ENCODE results near the gene LCP2.
A peak's percentile ranks its signal among the peaks of the same experiment; 100 is the strongest.
"Not testable (repeated sequence)": the region's sequence is repeated elsewhere in the genome, so short reads cannot be mapped to it uniquely, and the experiment has no call there.

Gene LCP2

DNA sequence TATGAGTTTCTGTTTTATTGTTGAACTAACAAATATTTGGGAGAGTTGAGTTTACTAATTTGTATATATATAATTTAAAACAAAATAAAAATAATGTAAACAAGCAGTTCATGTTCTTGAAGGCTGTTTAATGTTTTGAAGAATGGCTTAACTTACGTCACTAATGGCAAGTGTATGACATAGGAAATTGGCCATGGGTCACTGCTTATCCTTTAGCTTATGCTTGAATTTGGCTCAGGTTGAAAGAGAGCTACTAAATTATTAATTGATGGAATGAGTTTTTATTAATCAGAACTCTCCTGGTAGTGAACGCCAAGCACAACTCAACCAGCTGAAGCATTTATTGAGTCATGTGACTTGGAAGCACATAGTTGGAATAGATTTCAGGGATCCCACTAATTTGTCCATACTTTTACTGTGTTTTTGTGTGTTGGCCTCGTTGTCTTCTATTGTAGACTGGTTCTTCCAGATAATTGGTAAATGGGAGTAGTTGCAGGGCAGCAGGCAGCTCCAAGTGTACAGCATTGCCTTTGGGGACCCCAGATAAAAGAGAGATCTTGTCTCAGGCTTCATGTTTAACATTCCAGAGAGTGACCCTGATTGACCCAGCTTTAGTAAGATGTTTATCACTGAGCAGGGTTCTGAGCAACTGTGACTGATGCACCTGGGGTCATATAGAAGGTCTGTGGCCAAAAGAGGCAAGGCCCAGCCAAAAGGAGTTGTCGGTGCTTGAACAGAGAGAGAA, 51.3 kb downstream of the LCP2 start:
- DNase-seq, result no peak

DNA sequence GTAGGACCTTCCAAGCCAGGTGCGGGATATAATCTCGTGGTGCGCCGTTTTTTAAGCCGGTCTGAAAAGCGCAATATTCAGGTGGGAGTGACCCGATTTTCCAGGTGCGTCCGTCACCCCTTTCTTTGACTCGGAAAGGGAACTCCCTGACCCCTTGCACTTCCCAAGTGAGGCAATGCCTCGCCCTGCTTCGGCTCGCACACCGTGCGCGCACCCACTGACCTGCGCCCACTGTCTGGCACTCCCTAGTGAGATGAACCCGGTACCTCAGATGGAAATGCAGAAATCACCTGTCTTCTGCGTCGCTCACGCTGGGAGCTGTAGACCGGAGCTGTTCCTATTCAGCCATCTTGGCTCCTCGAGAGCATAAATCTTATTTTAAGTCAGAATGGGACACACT, 52.1 kb downstream of the LCP2 start:
- not testable (repeated sequence) for DNase-seq

DNA sequence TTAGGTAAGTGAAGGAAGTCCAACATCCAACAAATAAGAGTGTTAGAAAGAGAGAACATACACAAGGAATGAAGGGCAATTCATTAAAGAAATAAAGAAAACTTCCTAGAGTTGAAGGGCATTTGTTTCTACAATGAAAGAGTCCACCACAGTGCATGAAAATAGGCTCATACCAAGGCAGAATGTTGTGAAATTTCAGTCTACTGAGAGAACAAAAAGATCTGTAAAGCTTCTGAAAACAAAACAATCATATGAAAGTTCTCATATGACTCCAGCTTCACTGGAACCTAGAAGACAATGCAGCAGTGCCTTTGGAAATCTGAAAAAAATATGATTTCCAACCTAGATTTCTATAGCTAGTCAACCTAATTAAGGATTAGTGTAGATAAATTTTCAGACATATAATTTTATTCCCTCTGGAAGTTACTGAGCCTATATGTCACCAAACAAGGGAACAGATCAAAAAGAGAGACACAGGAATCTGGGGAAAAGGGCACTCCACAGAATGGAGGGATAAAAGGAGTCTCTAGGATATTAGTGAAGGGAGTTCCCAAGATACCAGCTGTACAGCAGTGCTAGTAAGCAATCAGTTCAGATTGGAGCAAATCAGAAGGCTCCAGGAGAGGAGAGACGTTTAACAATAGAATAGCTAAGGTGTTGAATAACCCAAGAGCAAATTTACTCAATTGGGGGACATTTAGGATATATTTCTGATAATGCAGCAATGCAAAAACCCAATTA, 59.0 kb downstream of the LCP2 start:
- no peak for DNase-seq

DNA sequence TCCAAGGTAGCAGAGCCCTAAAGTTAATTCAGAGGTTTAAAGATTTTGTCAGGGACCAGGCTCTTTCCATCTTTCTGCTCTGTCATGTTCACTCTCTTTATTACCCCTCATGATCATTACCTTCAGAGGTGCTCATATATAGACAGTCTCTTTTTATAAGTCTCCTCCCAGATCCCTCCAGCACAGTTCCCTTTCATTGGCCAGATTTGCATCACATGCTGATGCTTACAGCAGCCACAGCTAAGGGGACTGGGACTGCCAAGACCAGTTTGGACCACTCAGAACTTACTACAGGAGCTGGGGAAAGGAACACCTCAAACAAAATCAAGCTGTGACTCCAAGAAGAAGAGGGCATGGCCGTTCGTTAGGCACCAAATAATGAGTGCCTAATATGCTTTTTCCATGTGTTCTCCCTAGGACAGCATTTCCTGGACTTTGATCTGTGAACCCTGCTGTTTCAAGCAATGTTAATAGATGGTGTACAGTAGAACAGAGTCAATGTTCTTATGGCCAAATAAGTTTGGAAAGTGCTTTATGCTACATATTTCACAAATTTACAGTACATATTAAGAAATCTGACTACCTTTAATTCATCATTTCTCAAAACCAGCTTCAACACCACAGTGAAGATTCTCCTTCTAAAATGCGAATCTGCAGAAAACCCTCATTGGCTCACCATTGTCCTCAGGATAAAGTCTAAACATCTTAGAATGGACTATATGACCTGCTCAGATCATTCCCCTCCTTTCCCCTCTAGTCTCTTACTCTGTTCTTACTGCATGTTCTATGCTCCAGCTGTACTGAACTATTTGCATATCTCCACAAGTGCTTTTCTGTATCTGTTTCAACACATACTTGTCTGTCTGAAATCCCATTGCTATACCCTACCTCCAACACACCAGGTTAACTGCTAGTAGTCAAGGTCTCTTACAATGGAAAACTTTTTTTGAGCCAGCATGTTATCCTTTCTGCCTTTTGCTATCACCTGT, 61.4 kb downstream of the LCP2 start:
- DNase-seq, result no peak

DNA sequence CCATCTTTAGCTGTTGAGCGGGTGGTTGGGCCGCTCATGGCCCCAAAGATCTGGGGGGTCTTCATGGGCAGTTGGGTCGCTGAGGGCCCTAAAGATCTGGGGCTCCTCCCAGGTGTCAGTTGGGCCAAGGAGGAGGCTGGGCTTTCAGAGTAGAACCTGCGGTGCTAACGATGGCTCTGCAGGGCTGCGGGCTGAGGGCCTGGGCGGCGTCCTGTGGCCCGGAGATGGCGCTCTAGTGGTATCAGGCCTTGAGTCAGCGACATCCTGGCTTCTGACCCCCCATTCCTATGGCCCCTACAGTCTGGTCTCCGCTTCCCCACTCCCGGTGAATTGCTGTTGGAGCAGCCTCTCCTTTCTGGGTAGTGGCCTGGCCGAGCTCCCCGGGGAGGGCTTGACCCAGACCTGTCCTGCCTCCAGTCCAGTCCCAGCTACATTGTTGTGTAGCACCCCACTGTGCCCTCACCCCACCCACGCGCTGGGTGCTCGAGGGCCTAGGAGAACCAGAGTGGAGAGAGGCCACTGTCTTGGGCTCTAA, 64.2 kb downstream of the LCP2 start:
- DNase-seq, result no peak

DNA sequence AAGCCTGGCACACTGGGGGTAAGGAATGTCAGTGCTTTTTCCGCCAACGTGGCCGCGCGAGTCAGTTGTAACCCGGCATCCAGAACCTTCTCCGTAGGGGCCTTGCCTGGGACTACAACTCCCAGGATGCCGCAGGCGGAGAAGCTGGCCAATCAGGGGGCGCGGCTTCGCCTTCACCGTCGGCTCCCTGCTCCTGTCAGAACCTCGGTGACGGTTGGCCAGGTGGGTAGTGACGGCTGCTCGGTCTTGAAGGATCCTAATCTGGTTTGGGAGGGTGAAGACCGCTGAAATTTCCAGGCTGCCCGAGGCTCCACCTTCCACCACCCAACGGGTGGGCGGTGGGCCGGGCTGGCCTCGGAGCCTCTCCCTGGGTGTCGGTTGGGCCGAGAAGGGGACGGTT, 64.8 kb downstream of the LCP2 start, which contains the start of gene C5orf58:
Gene C5orf58 (plus strand): TSS at position 200 of the 400 bp plus-strand sequence. CDS start 1,992 bp downstream, outside the sequence.
- DNase-seq, result no peak

DNA sequence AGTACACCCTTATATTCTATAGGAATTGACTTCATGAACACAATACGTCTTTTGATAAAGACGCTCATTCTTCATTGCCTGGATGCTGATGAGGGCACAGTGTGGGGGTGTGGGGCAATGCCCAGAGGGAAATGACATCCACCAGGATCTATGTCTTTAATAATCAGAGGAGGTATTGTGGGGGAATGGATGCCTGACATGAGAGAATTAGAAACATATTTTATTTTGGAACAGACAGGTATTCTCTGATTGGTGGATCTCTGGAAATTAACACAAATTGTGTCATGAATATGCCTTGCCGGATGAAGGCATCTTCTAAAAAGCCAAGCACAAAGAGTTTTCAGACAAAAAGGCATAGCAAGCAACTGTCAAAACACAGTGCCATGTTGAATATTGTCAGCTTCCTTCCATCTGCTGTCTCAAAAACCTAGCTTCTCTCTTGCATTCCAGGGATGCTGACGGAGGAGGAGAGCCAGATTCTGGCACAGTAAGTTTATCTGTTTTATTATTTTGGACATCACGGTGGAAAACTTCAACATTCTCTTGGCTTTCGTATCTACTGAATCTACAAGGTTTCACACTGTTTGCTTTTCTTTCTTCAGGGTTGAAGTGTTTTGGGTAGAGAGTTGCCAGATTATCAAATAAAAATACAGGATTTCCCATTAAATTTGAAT, 68.7 kb downstream of the LCP2 start:
- DNase-seq, result no peak

DNA sequence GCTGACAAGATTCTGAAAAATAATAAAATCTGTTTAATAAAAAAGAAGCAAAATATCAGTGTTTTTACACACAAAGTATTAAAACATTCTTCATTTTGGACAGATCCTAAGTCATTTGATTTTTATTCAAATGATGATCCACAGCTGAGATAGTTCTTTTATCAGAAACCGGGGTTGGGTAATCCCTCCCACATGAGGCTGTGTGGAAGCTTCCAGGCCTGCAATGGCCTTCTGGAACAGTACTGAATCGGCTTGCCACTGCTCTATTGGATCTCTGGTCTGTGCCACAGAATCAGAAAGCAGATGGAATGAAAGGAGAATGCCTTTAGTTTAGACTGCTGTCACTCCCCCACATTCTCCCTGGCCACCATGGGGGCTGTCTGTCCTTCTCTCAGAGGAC, 70.9 kb downstream of the LCP2 start:
- no peak for DNase-seq

DNA sequence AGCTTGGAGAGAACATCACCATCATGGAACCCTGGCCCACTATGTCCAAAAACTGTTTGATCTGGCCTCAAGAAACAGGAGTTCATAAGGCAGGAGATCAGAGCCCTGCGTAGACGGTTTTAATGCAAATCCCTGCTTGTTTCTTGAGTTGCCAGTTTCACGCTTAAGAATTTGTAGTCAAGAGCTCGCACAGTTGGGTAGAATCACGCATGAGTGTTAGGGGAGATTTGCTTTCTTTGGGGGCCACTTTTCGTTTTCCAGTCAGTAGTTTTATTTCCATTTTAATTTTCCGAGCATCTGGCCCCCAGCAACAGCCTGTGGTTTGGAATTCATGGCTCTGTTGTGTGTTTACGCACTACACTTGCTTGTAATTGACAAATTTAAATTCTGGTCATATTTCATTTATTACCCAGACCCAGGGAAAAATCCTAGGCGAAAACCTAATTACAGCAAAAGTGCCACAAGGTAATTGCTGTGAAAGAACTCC, 71.4 kb downstream of the LCP2 start:
- DNase-seq, result no peak

DNA sequence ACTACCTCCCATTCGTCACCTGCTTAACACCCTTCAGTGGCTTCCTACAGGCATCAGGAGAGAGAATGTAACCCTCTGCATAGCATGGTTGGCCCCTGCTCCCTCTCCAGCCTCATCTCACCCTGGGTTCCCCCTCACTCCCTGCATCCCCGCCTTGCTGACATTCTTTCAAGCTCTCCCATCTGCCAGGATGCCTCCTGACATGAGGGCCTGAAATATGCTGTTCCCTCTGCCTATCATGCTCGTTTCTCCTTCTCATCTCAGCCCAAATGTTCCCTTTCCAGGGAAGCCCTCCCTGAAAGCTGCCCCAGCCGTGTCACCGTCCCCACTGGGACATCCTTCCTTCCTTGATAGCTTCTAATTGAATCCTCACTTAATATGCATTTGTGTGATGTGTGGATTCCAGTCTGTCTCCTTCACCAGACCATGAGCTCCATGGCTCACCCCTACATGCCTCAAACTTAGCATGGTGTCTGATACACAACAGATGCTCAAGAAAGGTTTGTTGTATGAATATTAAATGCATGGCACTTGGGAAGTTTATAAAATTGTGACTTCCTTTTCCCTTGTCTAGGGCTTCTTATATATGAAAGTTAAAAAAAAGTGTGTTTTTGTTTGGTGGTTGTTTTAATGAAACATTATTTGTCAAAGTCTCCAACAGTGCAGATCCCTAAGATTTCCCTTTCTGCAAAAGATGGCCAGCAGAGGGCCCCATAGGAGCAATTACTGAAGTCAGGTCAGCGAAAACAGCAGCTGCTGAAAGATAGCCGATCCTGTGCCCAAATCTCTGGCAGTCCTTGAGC, 72.0 kb downstream of the LCP2 start:
- DNase-seq, result peak; percentile 72

DNA sequence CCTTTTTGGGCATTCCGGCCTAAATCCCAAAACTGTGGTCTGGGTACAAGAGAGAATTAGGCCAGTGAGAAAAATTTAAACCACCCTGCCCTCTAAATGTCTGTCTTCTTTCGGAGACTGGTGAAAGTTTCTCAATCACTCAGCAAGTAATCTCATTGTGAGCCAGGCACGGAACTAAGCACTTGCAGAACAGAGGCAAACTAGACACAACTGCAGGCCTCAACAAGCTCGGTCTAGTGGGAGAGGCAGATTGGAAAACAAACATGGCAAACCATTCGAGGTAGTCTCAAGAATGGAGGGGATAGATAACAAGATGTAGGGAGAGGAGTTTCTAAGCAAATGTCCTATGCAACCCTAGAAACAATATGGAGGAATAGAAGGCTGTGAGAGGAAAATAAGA, 73.7 kb downstream of the LCP2 start:
- DNase-seq, result no peak

DNA sequence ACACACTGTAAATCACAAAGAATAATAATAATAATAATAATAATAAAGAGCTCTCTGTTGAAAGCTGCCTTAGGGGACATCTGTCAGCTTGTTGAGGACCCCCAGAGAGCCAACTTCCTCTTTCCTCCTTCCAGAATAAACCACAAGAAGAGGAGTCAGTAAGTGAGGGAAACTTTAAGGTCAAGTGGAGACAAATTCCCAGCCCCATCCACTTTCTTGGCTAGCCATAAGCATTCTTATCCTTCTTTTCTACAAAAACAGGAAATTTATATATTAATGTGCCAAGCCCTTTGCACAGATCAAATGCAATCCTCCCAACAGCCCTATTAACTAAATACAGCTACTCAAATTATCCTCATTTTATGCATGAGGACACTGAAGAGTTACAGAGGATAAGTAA, 74.2 kb downstream of the LCP2 start:
- DNase-seq, result no peak

DNA sequence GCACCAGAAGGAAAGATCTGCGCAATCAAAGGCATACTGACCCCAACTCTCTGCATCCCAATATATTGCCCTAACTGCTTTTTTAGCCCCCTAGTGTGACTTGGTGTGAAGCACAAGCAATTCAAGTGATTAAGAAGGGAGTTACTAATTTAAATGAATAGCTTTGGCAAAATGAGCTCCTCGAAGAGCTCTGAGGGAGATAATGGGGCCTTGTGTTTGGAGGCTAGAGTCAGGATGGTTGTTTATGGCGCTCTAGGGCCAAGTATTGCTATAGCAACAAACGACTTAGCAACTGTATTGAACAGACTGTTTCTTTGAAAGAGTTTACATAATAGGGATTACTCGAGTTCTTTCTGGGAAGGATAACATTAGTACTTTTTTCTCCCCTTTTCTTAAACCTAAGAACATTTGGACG, 76.2 kb downstream of the LCP2 start:
- DNase-seq, result no peak

DNA sequence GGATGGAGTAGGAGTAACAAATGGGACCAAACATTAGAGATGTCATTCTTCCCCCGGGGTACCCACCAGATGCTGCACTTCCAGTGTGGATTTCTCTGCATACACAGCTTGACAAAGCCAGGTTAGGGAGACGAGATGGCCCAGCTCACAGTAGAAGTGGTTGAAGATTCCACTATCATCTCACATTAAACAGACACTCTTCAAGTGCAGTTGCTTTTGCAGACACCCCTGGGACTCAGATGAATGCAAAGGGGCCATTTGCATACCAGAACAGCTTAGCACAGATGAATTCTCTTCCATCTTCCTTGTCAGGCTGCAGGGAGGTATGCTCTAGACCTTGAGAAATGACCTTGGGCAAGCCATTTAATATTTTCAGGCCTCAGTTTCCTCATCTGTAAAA, 77.4 kb downstream of the LCP2 start:
- no peak for DNase-seq

DNA sequence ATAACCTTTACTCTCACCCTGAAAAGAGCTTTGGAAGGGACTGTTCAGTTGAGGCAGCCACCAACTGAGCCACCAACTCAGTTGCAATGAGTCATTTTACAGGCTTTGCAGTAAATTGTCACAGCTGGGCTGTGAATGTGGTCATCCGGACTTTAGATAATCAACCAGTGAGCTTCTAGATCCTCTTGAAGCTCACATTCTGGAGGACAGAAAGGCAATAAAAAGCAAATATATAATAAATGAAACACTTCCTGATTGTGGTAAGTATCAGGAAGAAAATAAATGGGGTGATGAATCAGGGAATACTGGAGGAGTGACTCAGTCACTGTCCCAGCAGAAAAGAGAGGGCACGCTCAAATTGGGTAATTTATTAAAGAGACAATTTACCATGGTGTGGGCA, 78.0 kb downstream of the LCP2 start:
- peak; percentile 26 for DNase-seq

DNA sequence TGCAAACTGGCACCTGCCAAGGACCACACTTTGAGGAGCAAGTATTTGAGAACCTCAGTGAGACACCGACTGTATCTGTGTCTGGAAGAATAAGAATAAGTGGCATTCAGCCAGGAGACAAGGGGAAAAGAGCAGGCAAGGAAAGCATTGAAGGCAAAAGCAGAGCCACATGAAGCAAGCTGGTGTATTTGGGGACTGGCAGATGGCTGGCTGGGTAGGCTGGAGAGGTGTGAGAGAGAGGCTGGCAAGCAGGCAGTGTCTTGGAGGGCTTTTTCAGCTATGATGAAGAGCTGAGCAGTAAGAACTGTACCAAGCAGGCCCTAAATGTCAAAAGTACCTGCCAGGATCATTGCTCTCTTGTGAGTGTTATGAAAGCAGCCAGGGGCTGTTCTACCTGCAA, 78.9 kb downstream of the LCP2 start:
- no peak for DNase-seq

DNA sequence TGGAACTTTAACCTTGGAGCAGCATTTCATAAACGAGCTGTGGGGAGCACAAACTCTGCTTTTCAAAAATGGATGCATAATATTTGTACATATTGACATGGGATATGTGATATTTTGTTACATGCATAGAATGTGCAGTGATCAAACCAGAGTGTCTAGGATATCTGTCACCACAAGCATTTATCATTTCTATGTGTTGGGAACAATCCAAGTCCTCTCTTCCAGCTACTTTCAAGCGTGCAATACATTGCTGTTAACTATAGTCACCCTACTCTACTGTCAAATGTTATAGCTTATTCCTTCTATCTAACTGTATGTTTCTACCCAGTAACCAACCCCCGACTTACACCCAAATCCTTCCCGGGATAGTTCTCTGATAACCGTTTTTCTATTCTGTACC, 79.7 kb downstream of the LCP2 start:
- no peak for DNase-seq

DNA sequence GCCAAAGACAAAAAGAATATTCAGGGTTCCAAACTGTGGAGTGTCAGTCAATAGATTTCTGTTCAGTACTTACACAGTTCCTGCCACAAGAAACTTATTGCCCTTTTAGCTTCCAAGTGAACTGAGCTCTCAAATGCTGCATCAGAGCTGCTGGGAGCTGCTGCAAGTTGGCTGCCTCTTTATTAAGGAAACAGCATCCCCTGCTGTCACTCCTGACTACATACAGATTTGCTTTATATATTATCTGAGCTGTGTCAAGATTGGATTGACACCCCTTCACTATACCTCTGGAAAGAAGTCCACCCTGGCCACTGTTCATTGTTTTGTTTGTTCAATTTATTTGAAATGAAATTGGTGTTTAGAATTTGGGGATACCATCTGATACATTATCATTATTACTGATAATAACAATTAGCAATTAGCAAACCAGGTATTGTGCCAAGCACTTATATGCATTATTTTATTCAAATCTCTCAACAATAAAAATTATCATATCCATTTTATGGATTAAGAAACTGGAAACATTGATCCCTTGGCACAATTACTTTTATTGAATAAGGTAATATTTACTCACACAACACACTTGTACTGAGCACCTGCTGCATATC, 81.2 kb downstream of the LCP2 start:
- DNase-seq, result peak; percentile 60

DNA sequence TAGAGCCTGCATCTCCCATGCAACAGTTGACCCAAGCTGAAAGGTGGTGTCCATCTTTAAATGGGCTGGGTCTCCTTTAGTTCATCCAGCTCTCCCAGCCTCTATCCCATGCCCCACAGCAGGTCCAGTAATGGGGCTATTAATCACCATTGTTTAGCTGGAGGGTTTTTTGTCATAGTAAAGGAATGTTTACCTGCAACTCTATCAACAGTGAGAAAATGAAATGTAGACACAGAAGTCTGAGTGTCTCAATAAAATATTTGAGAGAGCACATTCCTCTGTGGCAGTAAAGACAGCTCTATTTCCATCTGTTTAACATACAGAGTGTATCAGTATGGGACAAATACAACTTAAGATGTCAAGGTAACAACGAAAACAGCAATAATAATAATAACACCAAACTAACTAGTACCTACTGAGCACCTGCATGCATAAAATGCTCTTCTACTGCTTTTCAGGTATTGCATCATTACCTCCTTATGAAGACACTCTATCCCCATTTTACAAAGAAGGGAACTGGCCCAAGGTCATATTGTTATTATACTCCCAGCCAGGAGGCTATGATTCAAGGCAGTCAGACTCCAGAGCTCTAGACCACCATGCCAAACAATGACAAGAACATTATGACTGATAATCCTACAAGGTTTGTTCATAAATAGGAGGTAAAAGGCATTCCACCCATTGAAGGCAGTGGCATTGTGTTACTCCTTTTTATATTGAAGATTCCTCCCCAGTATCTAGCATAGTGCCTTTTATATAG, 85.8 kb downstream of the LCP2 start:
- DNase-seq, result no peak

DNA sequence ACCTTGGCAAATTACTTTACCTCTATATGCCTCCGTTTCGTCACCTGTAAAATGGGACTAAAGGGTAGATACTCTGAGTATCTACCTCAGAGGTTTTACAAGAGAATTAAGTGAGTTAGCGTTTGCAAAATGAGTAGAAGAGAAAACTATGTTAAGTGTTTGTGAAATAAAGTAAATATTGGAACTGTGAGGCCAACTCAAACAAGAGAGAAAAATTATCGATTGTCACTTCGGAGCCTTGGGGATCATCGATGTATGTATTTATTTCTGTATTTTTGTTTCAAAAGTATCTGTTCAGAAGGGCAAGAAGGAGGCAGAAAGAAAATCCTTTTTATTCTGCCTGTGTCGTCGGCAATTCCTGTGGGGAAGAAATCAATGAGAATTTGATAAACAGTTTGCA, 90.6 kb downstream of the LCP2 start:
- no peak for DNase-seq
